Measurements from ENCODE around the gene GRB7.
"Not testable (repeated sequence)": the region's sequence is repeated elsewhere in the genome, so short reads cannot be mapped to it uniquely, and the experiment has no call there.

Gene GRB7

GRCh38 chr17:39736319-39737165 lies 1.2 kb upstream of the GRB7 start:
- DNase-seq: no peak

GRCh38 chr17:39737206-39737759 lies 455 bp upstream of the GRB7 start:
- DNase-seq: no peak

- peak; percentile 53 to 57 for DNase-seq
Measured at GRCh38 chr17:39738568-39738901, 797 bp downstream of the GRB7 start.

- DNase-seq: no peak
Measured at GRCh38 chr17:39738983-39739884, 1.5 kb downstream of the GRB7 start.

- no peak for DNase-seq
Measured at GRCh38 chr17:39739885-39740356, 2.2 kb downstream of the GRB7 start.

- no peak for DNase-seq
Measured at GRCh38 chr17:39740357-39741111, 2.8 kb downstream of the GRB7 start.

GRCh38 chr17:39742126-39742855 lies 4.6 kb downstream of the GRB7 start:
- DNase-seq: no peak

GRCh38 chr17:39742856-39743436 lies 5.2 kb downstream of the GRB7 start:
- no peak for DNase-seq

GRCh38 chr17:39744075-39744835 lies 6.5 kb downstream of the GRB7 start:
- no peak for DNase-seq

GRCh38 chr17:39744836-39745215 lies 7.1 kb downstream of the GRB7 start:
- DNase-seq: no peak

GRCh38 chr17:39745335-39746144 lies 7.8 kb downstream of the GRB7 start:
- no peak for DNase-seq

- no peak for DNase-seq
Measured at GRCh38 chr17:39746145-39746461, 8.4 kb downstream of the GRB7 start.

- DNase-seq: no peak
Measured at GRCh38 chr17:39747745-39748144, 10.0 kb downstream of the GRB7 start.

GRCh38 chr17:39748444-39749034 lies 10.8 kb downstream of the GRB7 start:
- not testable (repeated sequence) for DNase-seq

- no peak for DNase-seq
Measured at GRCh38 chr17:39750131-39751015, 12.6 kb downstream of the GRB7 start.

GRCh38 chr17:39751016-39751543 lies 13.3 kb downstream of the GRB7 start:
- DNase-seq: no peak

GRCh38 chr17:39751637-39752036 lies 13.9 kb downstream of the GRB7 start:
- no peak for DNase-seq

GRCh38 chr17:39752241-39752881 lies 14.6 kb downstream of the GRB7 start:
- DNase-seq: no peak
